ENCODE measurements around the gene ERC1. TPM values are rescaled to one million over a fixed set of nuclear protein-coding genes. Genes with fewer than 3 reads are reported as not detected.
"Not testable (repeated sequence)": the region's sequence is repeated elsewhere in the genome, so short reads cannot be mapped to it uniquely, and the experiment has no call there.

The ERC1 gene
- total RNA-seq, 1 donor from 2014 or later, result 30.8 TPM

DNA sequence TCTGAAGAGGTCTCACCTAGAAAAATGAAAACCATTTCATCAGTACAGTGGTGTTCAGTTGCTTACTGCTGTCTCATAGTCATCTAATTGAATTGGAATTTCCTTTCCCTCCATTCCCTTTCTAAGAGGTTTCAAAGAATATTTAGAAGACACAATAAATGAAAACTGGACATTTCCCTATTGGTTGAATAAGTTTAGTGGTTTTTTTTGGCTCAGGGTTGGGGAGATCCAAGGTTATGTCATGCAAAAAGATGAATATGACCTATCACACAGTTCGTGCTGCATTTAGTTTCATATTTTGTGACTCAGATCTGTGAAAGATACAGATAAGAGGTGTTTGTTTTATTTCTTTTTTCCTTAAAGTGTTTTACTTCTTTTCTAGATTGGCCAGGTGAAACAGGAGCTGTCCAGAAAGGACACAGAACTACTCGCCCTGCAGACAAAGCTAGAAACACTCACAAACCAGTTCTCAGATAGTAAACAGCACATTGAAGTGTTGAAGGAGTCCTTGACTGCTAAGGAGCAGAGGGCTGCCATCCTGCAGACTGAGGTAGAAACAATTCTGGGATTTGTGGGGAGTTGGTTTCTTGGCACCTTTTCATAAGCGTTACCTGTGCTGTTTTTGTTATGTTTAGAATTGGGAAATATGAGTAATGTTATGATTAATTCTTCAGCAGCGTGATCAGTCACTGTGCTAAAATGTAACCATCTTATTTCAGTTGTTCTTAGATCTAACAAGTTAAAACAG is 124.6 kb downstream of the ERC1 start:
- intact Hi-C loops (cut with micrococcal nuclease), result loop anchor here (5.0 to 10.0 kb wide), 3 partner anchors 99 to 492 kb away; no protein-coding TSS in a partner anchor
- no peaks in the 10 kb centered on the region for H3K36me3 Mint-ChIP-seq (ENCODE audit: low read depth)
- no peak for DNase-seq
- no peak overlapping the region for H3K27ac Mint-ChIP-seq
- H3K27me3 Mint-ChIP-seq, result no peaks in the 10 kb centered on the region
- no peak overlapping the region for H3K4me3 Mint-ChIP-seq
- peaks cover 4% of the 10 kb centered on the region for H3K4me1 Mint-ChIP-seq
- no peaks in the 10 kb centered on the region for H3K9me3 Mint-ChIP-seq

DNA sequence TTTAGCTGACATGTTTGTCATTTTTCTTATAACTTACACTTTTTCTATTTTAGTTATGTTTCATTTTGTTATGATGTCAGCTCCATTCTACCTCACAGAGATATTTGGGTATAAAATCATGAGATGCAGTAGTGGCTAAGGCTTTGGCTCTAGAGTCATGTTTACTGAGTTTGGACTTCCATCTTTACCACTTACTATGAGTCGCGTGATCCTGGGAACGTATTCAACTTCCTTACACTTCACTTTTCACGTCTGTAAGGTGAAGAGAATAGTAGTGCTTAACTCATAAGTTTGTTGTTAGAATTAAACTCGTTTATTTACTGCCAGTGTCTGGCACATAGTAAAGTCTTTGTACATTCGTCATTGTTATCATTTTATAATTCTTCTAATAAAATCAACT is 126.3 kb downstream of the ERC1 start:
- intact Hi-C loops (cut with micrococcal nuclease), result loop anchor here (5.0 to 10.0 kb wide), 3 partner anchors 97 to 490 kb away; no protein-coding TSS in a partner anchor
- H3K4me3 Mint-ChIP-seq, result no peak overlapping the region

DNA sequence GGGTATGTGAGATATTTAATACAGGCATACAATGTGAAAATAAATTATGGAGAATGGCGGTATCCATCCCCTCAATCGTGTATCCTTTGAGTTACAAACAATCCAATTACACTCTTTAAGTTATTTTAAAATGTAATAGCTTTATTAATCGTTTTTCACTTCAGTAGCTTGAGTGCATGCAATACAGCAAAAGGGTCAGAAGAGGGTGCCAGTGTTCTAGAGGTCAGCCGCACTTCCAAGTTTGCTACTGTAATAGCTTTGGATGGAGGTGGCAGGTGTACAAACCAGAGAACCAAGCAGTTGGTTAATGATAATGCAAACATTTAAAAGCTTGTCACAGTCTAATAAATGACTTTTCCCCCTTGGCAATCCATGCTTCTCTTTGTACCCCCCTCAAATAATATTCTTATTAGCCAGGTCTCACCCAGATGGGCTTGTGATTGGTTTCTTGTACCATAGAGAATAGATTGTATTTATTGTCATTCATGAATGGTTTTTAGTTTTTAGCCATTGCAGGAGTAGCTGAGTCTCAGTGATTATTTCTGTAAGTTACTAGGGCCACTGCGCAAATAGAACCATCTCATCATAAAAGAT is 127.0 kb downstream of the ERC1 start:
- Mint-ChIP-seq H3K9me3 (no peaks in the 10 kb centered on the region), H3K27ac (no peak overlapping the region), H3K36me3 (ENCODE audit: low read depth) (no peaks in the 10 kb centered on the region), H3K4me3 (no peak overlapping the region), H3K27me3 (no peaks in the 10 kb centered on the region), H3K4me1 (peaks cover 10% of the 10 kb centered on the region)
- intact Hi-C loops (cut with micrococcal nuclease), result loop anchor here (1.0 to 10.0 kb wide), 4 partner anchors 97 to 489 kb away; no protein-coding TSS in a partner anchor
- peak; percentile 90 for DNase-seq

More for the DNA sequence above, 126.3 kb downstream of the ERC1 start:
- Mint-ChIP-seq H3K4me1 (peaks cover 7% of the 10 kb centered on the region), H3K36me3 (ENCODE audit: low read depth) (no peaks in the 10 kb centered on the region), H3K9me3 (no peaks in the 10 kb centered on the region), H3K27ac (no peak overlapping the region), H3K27me3 (no peaks in the 10 kb centered on the region)
- DNase-seq, result no peak

DNA sequence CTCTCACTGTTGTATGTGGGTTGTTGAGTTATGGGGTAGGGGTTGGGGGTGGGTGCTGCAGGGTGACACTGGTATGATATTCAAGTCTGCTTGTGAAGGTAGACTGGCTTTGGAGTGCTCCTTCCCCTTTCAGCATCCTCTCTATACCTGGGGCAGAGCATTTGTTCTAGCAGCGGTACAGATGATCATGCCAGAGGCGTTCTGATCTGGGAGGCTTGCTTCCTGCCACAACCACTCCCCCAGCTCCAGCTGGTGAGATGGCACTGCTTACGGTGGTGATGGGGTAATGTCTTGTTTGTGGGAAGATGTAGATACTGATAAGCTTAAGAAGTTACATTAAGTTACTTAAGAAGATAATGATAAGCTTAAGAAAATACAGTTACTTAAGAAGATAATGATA is 131.8 kb downstream of the ERC1 start:
- DNase-seq, result peak; percentile 55
- no peak overlapping the region for H3K4me3 Mint-ChIP-seq
- H3K9me3 Mint-ChIP-seq, result no peaks in the 10 kb centered on the region
- no peaks in the 10 kb centered on the region for H3K27me3 Mint-ChIP-seq
- H3K4me1 Mint-ChIP-seq, result peaks cover 13% of the 10 kb centered on the region
- no peak overlapping the region for H3K27ac Mint-ChIP-seq
- intact Hi-C loops (cut with micrococcal nuclease), result no loop called here
- H3K36me3 Mint-ChIP-seq (ENCODE audit: low read depth), result peaks cover 2% of the 10 kb centered on the region

DNA sequence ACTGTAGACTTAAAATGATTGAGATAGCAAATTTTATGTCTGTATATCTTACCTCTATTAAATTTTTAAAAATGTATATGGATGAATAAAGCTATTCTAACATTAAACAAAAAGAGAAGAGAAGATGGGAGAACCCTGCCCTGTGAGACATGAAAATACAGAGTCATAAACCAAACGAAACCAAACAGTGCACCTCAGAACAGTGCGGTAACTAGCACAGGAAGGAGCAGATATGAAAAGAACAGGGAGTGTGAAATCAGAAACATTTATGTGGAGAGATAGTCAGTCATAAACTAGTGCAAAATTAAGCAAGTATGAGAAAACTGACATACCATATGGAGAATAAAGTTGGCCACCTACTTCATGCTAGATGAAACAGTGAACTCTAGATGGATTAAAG is 135.1 kb downstream of the ERC1 start:
- Mint-ChIP-seq H3K27ac (peak overlapping the region; percentile 27), H3K9me3 (no peaks in the 10 kb centered on the region), H3K36me3 (ENCODE audit: low read depth) (peaks cover 2% of the 10 kb centered on the region), H3K27me3 (no peaks in the 10 kb centered on the region), H3K4me3 (no peak overlapping the region), H3K4me1 (peaks cover 13% of the 10 kb centered on the region)
- DNase-seq, result peak; percentile 60
- intact Hi-C loops (cut with micrococcal nuclease), result no loop called here

DNA sequence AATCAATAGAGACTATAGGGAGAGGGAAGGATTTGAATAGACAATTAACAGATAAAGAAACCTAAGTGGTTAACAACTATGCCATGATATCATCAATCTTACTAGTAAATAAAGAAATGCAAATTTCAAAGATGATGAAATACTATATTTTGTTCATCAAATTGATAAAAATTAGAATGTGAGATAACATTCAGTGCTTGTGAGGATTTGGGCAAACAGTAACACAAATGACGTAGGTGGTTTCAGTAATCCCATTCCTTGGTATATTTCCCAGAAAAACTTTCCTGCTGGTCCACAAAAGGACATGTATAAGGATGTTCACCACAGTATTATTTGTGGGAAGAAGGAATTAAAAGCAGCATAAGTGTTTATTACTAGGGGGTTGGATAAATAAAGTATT is 136.0 kb downstream of the ERC1 start:
- peaks cover 13% of the 10 kb centered on the region for H3K4me1 Mint-ChIP-seq
- H3K36me3 Mint-ChIP-seq (ENCODE audit: low read depth), result peaks cover 2% of the 10 kb centered on the region
- DNase-seq, result no peak
- H3K4me3 Mint-ChIP-seq, result no peak overlapping the region
- intact Hi-C loops (cut with micrococcal nuclease), result no loop called here
- H3K27ac Mint-ChIP-seq, result no peak overlapping the region
- H3K9me3 Mint-ChIP-seq, result no peaks in the 10 kb centered on the region
- no peaks in the 10 kb centered on the region for H3K27me3 Mint-ChIP-seq

DNA sequence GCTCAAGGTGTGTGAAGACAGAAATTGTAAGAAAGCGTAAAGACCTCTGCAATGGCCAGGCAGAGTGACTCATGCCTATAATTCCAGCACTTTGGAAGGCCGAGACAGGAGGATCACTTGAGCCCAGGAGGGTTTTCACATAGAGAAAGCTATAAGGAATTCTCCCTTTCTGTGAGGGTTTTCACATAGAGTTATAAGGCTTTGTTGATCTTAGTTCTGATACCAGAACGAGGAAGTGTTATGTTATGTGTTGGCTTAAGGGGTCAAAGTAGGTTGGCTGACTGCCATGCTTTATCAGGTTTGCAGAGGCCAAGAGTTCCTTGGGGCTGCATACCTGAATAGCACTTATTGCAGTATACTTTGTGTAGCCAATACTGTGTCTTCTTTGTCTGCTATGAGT is 139.1 kb downstream of the ERC1 start:
- Mint-ChIP-seq H3K9me3 (no peaks in the 10 kb centered on the region), H3K4me1 (peaks cover 10% of the 10 kb centered on the region), H3K27ac (no peak overlapping the region), H3K36me3 (ENCODE audit: low read depth) (peaks cover 5% of the 10 kb centered on the region), H3K4me3 (no peak overlapping the region), H3K27me3 (no peaks in the 10 kb centered on the region)
- intact Hi-C loops (cut with micrococcal nuclease), result no loop called here
- DNase-seq, result peak; percentile 44

DNA sequence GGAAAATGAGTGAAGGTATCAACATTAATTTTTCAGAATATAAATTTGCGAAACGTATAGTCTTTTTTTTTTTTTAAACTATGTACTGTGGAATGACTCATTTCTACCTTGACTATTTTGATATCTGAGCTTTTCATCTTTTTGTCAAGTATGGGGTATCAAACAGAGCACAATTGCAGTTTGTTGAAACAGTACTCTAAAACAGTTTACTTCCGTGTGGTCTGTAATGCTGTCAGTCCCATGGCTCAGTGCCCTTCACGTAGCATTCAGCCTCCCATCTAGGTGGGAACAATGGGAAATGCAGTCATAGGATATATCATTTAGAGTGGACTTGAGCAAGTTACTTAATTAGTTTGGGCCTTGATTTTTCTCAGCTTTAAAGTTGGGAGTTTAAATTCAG is 139.5 kb downstream of the ERC1 start:
- Mint-ChIP-seq H3K4me1 (peaks cover 10% of the 10 kb centered on the region), H3K4me3 (no peak overlapping the region), H3K27me3 (no peaks in the 10 kb centered on the region), H3K27ac (no peak overlapping the region), H3K9me3 (no peaks in the 10 kb centered on the region), H3K36me3 (ENCODE audit: low read depth) (peaks cover 5% of the 10 kb centered on the region)
- intact Hi-C loops (cut with micrococcal nuclease), result no loop called here
- DNase-seq, result no peak

DNA sequence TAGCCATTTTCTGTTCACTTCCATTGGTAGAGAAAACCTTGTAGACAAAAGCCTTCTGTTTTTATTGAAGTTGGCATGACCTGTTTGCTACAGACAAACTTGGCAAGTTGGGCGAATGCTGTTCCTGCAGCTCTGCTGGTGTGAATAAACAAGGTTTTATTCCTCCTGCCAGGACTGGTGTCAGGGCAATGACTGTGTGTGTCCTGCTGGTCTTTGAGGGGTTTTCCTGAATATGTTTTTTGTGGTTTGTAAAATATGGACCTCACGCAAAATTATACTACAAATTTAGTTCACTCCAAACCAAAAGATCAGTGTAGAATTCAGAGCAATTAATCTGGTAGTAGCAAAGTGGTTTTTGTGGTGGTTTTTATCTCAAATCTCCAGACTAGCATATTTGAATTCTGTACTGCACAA is 140.8 kb downstream of the ERC1 start:
- Mint-ChIP-seq H3K9me3 (no peaks in the 10 kb centered on the region), H3K36me3 (ENCODE audit: low read depth) (peaks cover 3% of the 10 kb centered on the region), H3K4me3 (no peak overlapping the region), H3K27ac (no peak overlapping the region), H3K27me3 (no peaks in the 10 kb centered on the region), H3K4me1 (peaks cover 3% of the 10 kb centered on the region)
- DNase-seq, result no peak
- intact Hi-C loops (cut with micrococcal nuclease), result no loop called here

DNA sequence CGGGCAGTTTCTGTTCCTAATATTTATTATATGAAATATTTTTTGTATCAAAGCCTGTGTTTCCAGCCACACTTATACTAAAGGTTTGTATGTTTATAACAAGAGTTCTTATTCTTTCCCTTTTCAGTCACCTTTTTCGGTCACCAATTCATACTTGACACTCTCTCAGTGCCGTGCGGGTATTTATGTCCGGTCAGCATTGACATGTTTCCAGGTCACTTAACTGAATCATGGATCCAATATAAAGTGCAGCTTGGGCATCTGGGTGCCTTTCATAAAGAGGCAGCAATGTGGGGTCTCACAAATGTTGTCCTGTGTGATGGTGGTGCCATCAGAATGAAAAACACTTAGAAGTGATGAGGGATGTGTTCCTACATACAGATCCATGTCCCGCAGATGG is 141.3 kb downstream of the ERC1 start:
- Mint-ChIP-seq H3K4me3 (no peak overlapping the region), H3K4me1 (peaks cover 3% of the 10 kb centered on the region), H3K9me3 (no peaks in the 10 kb centered on the region), H3K27me3 (no peaks in the 10 kb centered on the region), H3K36me3 (ENCODE audit: low read depth) (peaks cover 3% of the 10 kb centered on the region), H3K27ac (no peak overlapping the region)
- intact Hi-C loops (cut with micrococcal nuclease), result no loop called here
- DNase-seq, result no peak

DNA sequence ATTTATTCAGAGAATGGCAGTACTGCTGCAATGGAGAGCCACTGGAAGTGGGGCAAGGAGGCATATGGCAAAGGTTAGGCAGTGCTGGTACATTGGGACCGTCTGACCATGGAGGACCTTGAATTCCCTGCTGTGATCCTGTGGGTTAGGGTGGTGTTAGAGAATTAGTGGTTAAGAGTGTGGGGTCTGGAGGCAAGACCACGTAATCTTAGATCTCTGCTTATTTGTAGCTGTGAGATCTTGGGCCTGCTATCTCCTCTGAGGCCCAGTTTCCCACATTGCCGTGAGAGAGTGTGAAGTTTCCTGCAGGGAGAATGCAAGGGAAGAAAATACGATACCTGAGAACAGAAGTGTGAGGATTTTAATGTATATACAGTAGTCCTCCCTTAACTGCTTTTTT is 147.7 kb downstream of the ERC1 start:
- no peaks in the 10 kb centered on the region for H3K27me3 Mint-ChIP-seq
- intact Hi-C loops (cut with micrococcal nuclease), result no loop called here
- H3K9me3 Mint-ChIP-seq, result no peaks in the 10 kb centered on the region
- peaks cover 5% of the 10 kb centered on the region for H3K36me3 Mint-ChIP-seq (ENCODE audit: low read depth)
- H3K4me3 Mint-ChIP-seq, result no peak overlapping the region
- DNase-seq, result no peak
- no peaks in the 10 kb centered on the region for H3K4me1 Mint-ChIP-seq
- no peak overlapping the region for H3K27ac Mint-ChIP-seq

DNA sequence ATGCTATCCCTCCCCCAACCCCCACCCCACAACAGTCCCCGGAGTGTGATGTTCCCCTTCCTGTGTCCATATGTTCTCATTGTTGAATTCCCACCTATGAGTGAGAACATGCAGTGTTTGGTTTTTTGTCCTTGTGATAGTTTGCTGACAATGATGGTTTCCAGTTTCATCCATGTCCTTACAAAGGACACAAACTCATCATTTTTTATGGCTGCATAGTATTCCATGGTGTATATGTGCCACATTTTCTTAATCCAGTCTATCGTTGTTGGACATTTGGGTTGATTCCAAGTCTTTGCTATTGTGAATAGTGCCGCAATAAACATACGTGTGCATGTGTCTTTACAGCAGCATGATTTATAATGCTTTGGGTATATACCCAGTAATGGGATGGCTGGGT is 155.7 kb downstream of the ERC1 start:
- intact Hi-C loops (cut with micrococcal nuclease); H3K27me3 Mint-ChIP-seq; H3K4me1 Mint-ChIP-seq; DNase-seq; H3K4me3 Mint-ChIP-seq; H3K9me3 Mint-ChIP-seq; H3K27ac Mint-ChIP-seq: not testable (repeated sequence)
- peaks cover 13% of the 10 kb centered on the region for H3K36me3 Mint-ChIP-seq (ENCODE audit: low read depth)

DNA sequence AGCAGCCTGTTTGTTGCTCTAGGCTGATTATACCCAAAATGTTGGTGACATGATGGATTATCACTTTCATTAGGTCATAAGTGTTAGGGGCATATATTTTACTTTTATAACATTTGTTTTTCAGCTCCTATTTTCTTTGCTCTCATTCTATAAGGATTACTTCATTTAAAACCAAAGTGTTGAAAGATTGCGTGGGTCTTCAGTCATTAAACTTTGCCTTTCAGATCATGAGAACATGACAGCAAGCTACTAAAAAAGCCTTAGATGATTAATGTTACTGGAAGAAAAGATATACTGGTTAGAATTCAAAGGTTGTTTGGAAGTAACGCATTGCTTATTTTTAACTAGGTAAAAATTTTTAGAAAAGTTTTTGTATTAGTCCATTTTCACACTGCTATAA is 156.8 kb downstream of the ERC1 start:
- peaks cover 2% of the 10 kb centered on the region for H3K4me1 Mint-ChIP-seq
- no peak overlapping the region for H3K4me3 Mint-ChIP-seq
- intact Hi-C loops (cut with micrococcal nuclease), result no loop called here
- no peak overlapping the region for H3K27ac Mint-ChIP-seq
- peaks cover 16% of the 10 kb centered on the region for H3K36me3 Mint-ChIP-seq (ENCODE audit: low read depth)
- H3K27me3 Mint-ChIP-seq, result no peaks in the 10 kb centered on the region
- H3K9me3 Mint-ChIP-seq, result peaks cover 5% of the 10 kb centered on the region
- DNase-seq, result no peak

DNA sequence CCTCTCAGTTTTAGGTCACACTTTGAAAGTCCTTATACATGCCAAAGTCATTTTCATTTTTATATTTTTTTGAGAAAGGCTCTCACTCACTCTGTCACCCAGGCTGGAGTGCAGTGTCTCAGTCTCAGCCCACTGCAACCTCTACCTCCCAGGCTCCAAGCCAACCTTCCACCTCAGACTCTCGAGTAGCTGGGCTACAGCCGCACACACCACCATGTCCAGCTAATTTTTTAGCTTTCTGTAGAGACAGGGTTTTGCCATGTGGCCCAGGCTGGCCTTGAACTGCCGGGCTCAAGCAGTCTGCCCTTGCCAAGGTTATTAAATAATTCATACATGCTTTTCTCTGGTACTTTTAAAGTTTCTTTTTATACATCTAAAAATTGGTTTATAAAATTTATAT is 166.0 kb downstream of the ERC1 start:
- H3K27me3 Mint-ChIP-seq, result no peaks in the 10 kb centered on the region
- DNase-seq, result no peak
- H3K27ac Mint-ChIP-seq, result no peak overlapping the region
- H3K4me1 Mint-ChIP-seq, result peaks cover 2% of the 10 kb centered on the region
- peaks cover 4% of the 10 kb centered on the region for H3K36me3 Mint-ChIP-seq (ENCODE audit: low read depth)
- intact Hi-C loops (cut with micrococcal nuclease), result no loop called here
- no peak overlapping the region for H3K4me3 Mint-ChIP-seq
- H3K9me3 Mint-ChIP-seq, result no peaks in the 10 kb centered on the region

All from activated CD4-positive, alpha-beta T cell treated with anti-CD3 and anti-CD28 coated beads, Interleukin-2, amount 10 ng/mL, durations not matched to agents 24 days and 14 days (primary cell).